HG03039 (cell line): Measurements from ENCODE around the gene EPAS1.

Experiments used
- ATAC-seq: cut with Tn5 transposase; IDR thresholded peaks from one replicate; pipeline ENCODE4 v1.9.1; 2021; ENCODE audit warnings: mild to moderate bottlenecking, moderate library complexity; ENCODE audit not compliant: unreplicated experiment

EPAS1 gene

DNA sequence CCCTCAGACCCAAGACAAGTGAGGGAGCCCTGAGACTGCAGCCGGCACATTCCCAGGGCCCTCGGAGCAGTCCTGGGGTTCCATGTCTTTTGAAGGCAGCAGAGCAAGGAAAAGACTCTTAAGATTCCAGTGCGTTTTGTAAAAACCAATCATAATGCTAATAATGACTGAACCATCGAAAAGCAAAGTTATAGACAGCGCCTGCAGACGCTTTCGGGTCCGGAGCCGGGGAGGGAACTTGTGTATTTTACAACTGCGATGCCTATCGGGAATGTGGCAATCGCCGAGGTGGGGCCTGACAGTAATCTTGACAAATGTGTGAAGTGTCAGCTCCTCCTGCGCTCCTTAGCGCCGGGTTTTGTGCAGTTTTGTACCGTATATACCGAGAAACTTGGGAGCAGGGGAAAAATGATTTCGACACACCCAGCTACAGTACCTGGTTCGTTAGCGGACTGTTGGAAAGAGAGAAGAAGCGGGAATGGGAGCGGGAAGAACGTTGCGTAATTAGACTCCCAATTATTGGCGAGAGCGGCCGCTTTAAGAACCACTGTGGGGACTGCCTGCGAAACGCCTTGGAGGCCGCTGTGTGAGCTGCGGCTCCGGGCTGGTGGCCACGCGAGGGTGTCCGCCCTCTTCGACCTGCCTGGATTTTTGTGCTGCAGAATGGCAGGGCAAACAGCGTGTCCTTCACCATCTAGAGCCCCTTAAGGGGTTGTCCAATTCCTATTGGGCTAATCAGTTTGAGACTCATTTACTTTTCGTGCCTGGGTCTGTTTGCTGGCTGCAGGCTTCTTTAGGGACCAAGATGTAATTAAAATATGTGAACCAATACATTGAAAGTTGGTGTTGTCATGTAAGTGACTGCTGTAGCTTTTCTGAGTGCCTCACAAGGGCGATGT is 2.4 kb downstream of the EPAS1 start:
- no peak for ATAC-seq

DNA sequence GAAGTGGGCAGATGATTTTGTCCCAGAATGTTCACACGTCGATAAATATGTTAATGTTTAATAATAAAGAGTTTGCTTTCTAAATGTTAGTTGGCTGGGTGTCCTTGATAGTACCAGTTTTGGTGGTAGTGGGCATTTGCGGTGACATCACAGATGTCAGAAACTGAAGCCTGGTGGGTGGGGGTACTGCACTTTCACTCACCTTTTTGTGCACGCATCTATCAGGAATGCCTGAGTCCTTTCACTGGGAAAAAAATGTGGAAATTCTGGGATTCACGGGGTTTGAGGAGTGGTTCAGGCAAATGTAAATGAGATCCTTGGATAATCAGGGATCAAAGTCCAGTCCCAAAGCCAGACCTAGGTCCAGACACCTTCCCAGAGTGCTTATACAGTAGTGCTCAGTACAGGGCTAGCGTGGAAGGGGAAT is 3.2 kb downstream of the EPAS1 start:
- ATAC-seq, result no peak

- ATAC-seq, result no peak
These were observed 4.9 kb downstream of the EPAS1 start for GRCh38 chr2:46302005-46302695.

GRCh38 chr2:46303233-46303632 is 6.0 kb downstream of the EPAS1 start:
- no peak for ATAC-seq

GRCh38 chr2:46303822-46304221 is 6.6 kb downstream of the EPAS1 start:
- no peak for ATAC-seq

DNA sequence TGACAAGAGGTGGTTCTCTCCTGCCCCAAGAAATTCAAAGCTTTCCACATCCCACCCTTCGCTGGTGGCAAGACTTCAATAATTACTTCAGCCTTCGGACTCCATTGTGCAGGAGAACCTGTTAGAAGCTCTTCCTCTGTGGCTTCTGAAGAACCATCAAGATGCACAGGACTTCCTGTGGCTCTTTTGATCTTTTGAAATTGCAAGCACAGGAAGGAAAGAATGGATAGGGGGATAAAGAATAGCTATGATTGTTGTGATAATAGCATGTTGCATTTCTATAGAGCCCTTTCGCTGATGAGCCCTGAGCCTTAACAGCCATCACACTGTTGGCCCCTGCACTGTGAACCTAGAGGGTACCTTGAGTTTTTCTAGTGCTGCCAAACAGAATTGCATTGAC is 7.4 kb downstream of the EPAS1 start:
- no peak for ATAC-seq

DNA sequence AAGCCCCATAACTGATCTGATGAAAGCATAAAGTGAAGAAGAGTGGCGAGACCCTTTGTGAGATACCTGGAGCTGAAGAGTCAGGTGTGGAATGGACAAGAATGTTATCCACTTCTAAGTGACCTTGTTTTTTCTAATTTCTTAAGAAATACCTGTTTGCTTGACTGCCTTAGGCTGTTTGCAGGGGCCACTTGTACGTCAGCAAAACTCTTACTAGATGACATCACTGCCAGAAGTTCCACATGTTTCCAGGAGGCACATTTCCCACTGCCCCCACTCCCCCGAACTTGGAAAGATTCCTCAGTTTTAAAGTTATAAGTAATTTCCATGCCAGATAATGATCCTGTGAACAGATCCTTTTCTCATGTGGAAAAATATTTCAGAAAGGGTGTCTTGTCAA is 8.0 kb downstream of the EPAS1 start:
- no peak for ATAC-seq

- ATAC-seq, result no peak
These were observed 8.6 kb downstream of the EPAS1 start for GRCh38 chr2:46305767-46306166.

- no peak for ATAC-seq
These were observed 9.1 kb downstream of the EPAS1 start for GRCh38 chr2:46306330-46306751.

DNA sequence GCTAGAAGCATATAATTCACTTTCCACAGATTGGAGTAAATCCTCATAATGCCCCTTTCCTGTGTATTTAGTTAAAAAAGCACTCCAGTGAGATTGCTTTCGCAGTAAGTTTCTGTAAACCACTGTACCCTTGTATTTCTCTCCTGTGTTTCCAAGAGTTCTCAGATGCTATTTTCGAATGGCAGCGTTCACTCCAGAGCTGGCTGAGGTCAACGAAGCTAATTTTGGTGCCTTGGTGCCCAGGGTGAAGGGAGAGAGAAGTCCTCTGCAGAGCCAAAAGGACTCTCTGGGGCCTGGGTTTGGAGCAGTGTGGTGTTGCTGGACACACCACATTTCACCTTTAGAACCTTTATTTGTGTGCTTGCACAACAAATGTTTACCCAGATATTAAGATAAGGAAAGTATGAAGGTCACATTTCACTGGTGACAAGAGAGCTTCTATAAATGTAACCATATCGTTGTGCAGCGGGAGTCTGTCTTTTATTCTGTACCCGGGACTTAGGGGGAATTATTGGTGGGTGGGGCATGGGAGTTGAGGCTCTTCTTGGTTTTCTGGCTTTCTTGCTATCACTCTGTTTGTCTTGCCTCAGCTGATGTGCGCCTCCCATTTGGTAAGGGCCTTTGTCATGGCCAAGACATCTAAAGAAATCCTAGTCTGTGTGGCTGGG is 9.9 kb downstream of the EPAS1 start:
- no peak for ATAC-seq

DNA sequence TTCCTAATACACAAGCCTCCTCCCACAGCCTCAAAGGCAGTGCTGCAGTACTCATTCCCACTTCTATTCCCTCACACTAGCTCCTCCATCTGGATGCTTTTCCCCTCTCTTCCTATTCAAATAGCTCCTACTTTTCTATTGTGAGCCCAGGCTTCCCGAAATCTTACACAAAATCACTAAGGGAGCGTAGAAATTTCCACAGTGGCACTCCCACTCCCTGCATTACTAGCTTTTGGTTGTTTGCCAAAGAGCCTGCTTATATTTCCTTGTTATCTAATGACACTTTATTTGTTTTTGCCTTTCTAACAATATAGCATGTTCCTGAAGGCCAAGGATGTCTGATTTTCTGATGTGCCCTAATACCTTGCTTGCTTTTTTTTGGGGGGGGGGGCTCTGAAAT is 10.9 kb downstream of the EPAS1 start:
- ATAC-seq, result no peak

DNA sequence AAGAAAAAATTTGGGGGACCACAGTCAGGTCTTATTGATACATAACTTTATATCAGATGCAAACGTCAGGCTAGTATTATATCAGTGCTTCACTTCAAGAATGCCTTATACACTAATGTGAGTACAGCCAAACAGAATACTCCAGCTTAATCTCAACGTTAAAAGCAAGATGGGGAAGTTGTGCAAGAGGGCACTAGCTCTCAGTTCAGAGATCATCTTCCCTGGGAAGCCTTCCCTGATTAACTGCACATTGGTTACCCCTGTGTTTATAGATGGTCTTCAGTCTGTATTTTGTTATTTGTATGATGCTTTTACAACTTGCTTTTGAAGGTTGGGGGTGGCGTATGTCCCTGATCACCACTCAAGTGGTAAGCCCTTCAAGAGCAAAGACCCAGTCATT is 11.4 kb downstream of the EPAS1 start:
- ATAC-seq, result no peak

GRCh38 chr2:46309052-46309953 is 12.1 kb downstream of the EPAS1 start:
- no peak for ATAC-seq

DNA sequence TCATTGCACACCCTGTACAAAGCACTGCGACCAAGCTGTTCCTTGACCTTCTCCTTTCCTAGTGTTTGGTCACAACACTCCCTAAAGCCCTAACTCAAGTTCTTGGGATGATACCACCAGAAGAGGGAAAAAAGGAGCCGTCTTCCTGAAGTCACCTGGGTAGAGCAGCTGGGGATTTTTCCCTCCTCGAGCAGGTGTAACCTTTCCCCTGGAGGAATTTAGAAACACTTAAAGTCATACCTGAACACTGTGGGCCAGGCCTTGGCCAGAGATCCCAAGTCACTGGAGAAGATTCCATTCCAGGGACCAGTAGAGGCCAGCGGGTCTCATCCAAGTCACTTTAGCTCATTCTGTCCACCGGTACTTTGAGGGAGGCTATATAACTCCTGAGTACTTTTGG is 13.2 kb downstream of the EPAS1 start:
- ATAC-seq, result no peak

DNA sequence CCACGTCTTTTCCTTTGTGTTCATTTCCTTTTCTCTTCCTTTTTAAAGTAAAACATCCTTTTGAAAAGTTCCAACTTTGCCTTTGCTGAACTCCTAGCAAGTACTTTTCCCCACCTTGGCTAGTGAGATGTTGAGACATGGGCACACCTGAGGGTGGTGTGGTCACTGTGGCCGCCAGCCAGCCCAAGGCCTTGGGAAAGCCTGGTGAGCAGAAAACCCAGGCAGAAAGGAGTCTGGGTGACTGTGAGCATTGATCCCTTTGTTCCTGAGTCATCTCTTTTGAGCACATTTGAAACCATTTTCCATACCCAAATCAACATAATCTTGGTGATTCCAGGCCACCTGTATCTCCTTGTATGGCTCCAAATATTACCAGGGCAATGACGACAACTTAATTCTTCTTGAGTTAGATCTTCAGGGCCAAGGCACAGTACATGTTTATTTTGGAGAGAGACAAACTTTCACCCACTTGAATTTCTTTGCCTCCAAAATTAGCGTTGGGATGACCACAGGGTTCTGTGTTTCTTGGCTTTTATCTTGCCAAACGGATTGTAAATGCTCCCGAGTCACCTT is 14.5 kb downstream of the EPAS1 start:
- no peak for ATAC-seq

- no peak for ATAC-seq
These were observed 15.9 kb downstream of the EPAS1 start for GRCh38 chr2:46313063-46313462.

GRCh38 chr2:46314065-46314835 is 17.0 kb downstream of the EPAS1 start:
- ATAC-seq, result no peak

- no peak for ATAC-seq
These were observed 18.1 kb downstream of the EPAS1 start for GRCh38 chr2:46315103-46315890.

DNA sequence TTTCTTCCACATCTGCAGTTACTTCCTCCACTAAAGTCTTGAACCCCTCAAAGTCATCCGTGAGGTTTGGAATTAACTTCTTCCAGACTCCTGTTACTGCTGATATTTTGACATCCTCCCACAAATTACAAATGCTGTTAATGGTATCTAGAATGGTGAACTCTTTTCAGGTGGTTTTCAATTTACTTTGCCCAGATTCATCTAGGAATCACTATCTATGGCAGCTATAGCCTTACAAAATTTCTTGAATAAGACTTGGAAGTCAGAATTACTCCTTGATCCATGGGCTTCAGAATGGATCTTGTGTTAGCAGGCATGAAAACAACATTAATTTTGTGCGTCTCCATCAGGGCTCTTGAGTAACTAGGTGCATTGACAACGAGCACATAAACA is 19.9 kb downstream of the EPAS1 start:
- ATAC-seq, result no peak
